IPS-NIHi7 (cell line): ENCODE data around the gene MRPL11.
A peak's percentile ranks its signal among the peaks of the same experiment; 100 is the strongest.
"Not testable (repeated sequence)": the region's sequence is repeated elsewhere in the genome, so short reads cannot be mapped to it uniquely, and the experiment has no call there.

ENCODE experiments used
- DNase-seq: peaks from one replicate; pipeline ENCODE4 v3.0.0; 2012; ENCODE audit warnings: mixed read lengths; ENCODE audit errors: extremely low spot score

The MRPL11 gene

GRCh38 chr11:66467034-66467659 is 28.5 kb upstream of the MRPL11 start:
- peak; percentile 58 for DNase-seq

GRCh38 chr11:66466225-66467033 is 27.8 kb upstream of the MRPL11 start, which contains the start of gene PELI3:
Gene PELI3 (plus strand): TSS chr11:66466905. CDS start chr11:66468129, 1,224 bp downstream.
- peak; percentile 99 for DNase-seq

- DNase-seq: no peak
These were observed 27.0 kb upstream of the MRPL11 start for GRCh38 chr11:66465373-66466224.

GRCh38 chr11:66464916-66465315 is 26.3 kb upstream of the MRPL11 start:
- no peak for DNase-seq

GRCh38 chr11:66464116-66464515 is 25.5 kb upstream of the MRPL11 start:
- DNase-seq: not testable (repeated sequence)

GRCh38 chr11:66462911-66463310 is 24.3 kb upstream of the MRPL11 start:
- no peak for DNase-seq

GRCh38 chr11:66462010-66462409 is 23.4 kb upstream of the MRPL11 start:
- no peak for DNase-seq

- DNase-seq: no peak
These were observed 20.6 kb upstream of the MRPL11 start for GRCh38 chr11:66459138-66459778.

- no peak for DNase-seq
These were observed 19.2 kb upstream of the MRPL11 start for GRCh38 chr11:66457826-66458225.

GRCh38 chr11:66454828-66455227 is 16.2 kb upstream of the MRPL11 start:
- DNase-seq: no peak

- no peak for DNase-seq
These were observed 15.6 kb upstream of the MRPL11 start for GRCh38 chr11:66454247-66454646.

GRCh38 chr11:66451663-66452062 is 13.0 kb upstream of the MRPL11 start:
- DNase-seq: no peak

- no peak for DNase-seq
These were observed 11.9 kb upstream of the MRPL11 start for GRCh38 chr11:66450560-66450959.

- no peak for DNase-seq
These were observed 9.9 kb upstream of the MRPL11 start for GRCh38 chr11:66448523-66448922.

- DNase-seq: no peak
These were observed 8.4 kb upstream of the MRPL11 start for GRCh38 chr11:66447012-66447411.

- no peak for DNase-seq
These were observed 5.0 kb upstream of the MRPL11 start for GRCh38 chr11:66443602-66444001.

- DNase-seq: not testable (repeated sequence)
These were observed 2.3 kb upstream of the MRPL11 start for GRCh38 chr11:66440940-66441282.

GRCh38 chr11:66440101-66440939 is 1.7 kb upstream of the MRPL11 start:
- not testable (repeated sequence) for DNase-seq

- DNase-seq: no peak
These were observed 607 bp downstream of the MRPL11 start for GRCh38 chr11:66437979-66438503.

- DNase-seq: no peak
These were observed 6.1 kb downstream of the MRPL11 start for GRCh38 chr11:66432597-66432996.

- DNase-seq: not testable (repeated sequence)
These were observed 6.7 kb downstream of the MRPL11 start for GRCh38 chr11:66431871-66432329.
